NK-92 (cell line): ENCODE data around the gene TRIM37.
"Not testable (repeated sequence)": the region's sequence is repeated elsewhere in the genome, so short reads cannot be mapped to it uniquely, and the experiment has no call there.

Experiments used
- DNase-seq: peaks from one replicate; lab custom pipeline; 2025; ENCODE audit not compliant: unreplicated experiment; lab: John Stamatoyannopoulos, UW

TRIM37 gene

GRCh38 chr17:58997756-58998553 is 108.7 kb downstream of the TRIM37 start:
- no peak for DNase-seq

- no peak for DNase-seq
Measured at GRCh38 chr17:58996968-58997367, 109.7 kb downstream of the TRIM37 start.

- DNase-seq, result no peak
Measured at GRCh38 chr17:58995247-58995940, 111.3 kb downstream of the TRIM37 start.

GRCh38 chr17:58993311-58993710 is 113.4 kb downstream of the TRIM37 start:
- no peak for DNase-seq

DNA sequence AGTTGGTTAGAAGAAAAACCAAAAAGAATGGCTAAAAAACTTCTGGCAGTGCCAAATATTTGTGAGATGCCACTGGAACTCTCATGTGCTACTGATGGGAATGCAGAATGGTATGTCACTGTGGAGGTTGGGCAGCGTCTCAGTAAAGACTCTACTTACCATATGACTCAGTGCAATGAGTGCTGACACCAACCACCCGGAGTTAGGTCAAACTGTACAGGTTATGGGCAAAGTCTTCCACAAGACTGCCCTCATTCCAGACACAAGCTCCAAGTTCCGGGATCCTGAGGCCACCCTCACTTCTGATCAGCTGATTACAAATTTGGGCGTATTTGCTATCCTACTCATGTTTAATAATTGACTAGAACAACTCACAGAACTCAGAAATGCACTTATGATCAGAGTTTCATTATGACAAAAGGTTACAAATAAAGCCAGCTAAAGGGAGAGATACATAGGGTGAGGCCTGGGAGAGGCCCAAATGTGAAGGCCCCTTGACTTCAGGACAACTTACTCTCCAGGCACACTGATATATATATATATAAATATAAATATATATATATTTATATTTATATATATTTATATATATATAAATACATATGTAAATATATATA is 114.9 kb downstream of the TRIM37 start:
- no peak for DNase-seq

DNA sequence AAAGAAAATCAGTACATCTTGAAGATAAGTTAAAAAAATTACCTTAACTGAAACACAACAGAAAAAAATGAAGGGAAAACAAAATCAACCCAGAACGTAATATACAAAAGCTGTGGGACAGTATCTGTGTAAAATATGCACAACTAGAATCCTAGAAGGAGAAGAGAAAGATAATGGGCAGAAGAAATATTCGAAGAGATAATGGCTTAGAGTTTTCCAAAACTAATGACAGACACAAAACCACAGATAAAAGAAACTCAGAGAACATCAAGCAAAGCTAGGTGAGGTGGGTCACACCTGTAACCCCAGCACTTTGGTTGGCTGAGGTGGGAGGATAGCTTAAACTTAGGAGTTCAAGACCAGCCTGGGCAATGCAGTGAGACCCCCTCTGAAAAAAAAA is 117.1 kb downstream of the TRIM37 start:
- DNase-seq, result no peak

- no peak for DNase-seq
Measured at GRCh38 chr17:58985971-58986370, 120.7 kb downstream of the TRIM37 start.

DNA sequence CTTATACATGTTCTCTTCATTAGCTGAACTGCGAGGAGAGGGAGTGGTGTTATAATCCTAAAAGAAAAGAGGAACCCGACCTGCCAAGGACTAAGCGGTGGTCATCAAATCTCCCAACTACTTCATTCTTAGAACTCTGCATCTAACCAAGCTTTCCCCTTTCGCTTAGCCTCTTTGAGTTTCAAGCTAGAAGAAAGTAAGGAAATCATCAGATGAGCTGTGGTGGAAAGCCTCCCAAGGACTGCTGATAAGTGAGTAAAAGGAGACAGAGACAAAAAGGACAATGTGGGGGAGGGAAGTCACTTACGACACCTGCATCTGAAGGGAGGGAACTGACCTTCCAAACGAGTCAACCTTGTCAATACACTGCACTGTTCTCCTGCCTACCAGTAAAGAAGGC is 121.3 kb downstream of the TRIM37 start:
- no peak for DNase-seq

DNA sequence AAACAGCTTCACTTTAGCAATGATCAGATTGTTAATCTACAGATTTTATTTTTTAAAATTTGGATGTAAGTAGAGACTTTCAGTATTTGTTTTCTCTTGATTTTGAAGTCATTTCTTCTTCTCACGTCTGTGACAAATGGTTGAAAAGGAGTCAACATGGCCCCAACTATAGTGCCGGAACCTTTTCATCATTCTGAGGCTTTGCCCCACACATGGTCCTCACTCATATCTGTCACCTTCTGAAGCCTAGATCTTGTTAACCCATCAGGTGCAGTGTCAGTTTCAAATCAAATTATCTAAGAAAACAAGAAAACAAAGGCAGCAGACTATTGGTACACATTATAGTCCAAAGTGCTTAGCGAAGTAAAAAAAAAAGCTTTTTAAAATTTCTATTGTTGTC is 124.1 kb downstream of the TRIM37 start:
- no peak for DNase-seq

GRCh38 chr17:58980706-58981481 is 125.8 kb downstream of the TRIM37 start:
- DNase-seq, result no peak

DNA sequence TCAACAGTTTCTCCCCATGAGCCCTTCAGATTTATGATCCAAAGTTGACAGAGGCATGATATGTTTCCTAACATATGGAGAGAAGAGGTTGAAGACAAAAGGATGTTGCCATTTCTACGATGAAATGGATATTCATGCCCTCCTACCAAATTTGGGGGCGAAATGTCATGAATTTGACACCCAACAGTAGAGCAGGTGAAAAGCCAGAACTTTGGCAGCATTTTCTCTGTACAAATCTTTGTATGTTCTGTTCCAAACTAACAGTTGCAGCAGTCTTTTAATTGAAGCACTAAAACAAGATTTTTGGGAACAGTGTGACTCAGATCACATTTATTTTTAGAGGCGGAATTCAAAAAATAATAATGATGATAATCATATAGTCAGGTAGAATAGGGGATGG is 130.1 kb downstream of the TRIM37 start:
- no peak for DNase-seq

DNA sequence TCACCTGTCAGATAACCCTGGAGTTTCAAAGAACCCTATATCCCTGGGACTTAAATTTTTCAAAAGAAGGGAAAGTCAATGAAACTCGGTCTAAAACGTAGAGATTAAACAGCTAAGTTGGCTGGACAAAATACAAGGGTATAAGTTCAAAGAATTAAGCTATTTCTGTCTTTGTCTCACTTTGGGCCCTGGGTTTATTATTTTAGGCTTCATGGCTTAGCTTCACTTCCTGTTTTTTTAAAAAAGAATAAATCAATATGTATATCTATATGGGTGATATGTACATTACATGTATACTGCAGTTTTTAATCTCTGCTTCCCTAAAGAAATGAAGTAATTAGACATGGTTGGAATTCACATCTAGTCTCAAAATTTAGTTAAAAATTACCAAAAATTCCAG is 132.3 kb downstream of the TRIM37 start:
- DNase-seq, result no peak

GRCh38 chr17:58970609-58971450 is 135.8 kb downstream of the TRIM37 start:
- no peak for DNase-seq

- DNase-seq, result no peak
Measured at GRCh38 chr17:58969612-58970011, 137.1 kb downstream of the TRIM37 start.

DNA sequence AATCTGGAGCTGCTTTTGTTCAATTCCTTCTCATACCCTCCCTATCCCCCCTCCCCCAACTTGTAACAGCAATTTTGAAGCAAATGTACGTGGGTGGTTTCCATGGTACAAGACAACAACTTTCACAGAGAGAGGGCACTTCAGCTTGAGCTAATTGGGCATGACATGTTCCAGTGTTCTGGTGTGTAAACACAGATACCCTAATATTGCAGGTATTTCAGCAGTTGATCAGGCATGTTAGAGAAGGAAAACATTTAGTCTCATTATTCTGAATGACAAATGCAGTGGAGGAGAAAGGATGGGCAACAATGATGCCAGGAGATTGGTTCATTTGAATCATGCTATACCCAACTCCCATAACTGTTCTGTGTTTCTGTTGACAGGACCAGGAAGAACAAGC is 137.5 kb downstream of the TRIM37 start:
- DNase-seq, result no peak

DNA sequence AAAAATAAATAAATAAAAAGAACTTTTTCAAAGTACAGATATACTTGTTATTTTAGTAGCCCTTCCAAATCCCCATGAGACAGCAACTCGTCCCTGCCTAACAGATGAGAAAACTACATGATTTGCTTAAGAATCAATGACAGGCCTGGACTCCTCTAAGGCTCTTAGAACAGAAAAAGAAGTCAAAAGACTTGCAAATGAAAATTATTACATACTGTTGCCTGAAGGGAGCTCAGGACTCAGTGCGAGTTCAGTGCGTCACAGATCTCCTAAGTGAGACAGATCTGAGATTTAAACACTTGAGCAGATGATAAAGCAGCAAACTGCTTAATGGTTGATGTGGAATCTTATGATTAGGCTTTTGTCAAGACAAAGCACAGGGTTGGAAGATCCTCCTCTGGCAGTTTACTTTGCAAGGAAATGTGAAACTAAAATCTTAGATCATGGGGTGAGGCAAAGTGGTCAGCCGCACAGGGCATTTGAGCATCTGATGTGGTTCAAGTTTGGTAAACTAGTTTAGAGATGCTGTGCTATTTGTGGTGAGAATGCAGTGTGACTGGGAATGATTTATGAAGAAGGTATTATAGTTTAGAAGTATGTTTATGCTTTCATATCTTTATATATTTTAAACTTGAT is 138.1 kb downstream of the TRIM37 start:
- DNase-seq, result no peak

GRCh38 chr17:58966208-58966607 is 140.5 kb downstream of the TRIM37 start:
- no peak for DNase-seq

GRCh38 chr17:58965221-58965620 is 141.5 kb downstream of the TRIM37 start:
- no peak for DNase-seq

GRCh38 chr17:58960068-58960467 is 146.6 kb downstream of the TRIM37 start:
- DNase-seq, result no peak

GRCh38 chr17:58957725-58958073 is 149.0 kb downstream of the TRIM37 start:
- not testable (repeated sequence) for DNase-seq
